ENCODE measurements around the gene FKRP. TPM values are rescaled to one million over a fixed set of nuclear protein-coding genes. Genes with fewer than 3 reads are reported as not detected.

Gene FKRP
- total RNA-seq, 5 donors from 2014 or later (not counting 1 experiment from before 2014, with no cell fraction given) = 17.8 to 35.3 (median 23.6) TPM

DNA sequence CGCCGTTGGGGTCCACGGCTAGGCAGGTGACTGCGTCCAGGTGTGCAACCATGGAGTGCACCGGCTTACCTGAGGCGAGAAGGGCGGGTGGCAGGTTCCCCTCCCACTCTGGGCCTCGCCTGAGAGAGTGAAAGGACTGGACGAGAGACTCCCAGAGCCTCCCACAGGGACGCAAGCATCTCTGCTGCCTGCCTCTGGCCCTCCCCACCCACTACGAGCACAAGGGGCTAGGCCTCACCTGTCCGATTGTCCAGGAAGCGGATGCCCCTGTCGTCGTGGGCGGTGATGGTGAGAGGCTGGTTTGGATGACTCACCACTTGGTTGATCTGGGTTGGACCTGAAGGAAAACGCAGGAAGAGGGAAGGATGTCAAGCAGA, 23.9 kb upstream of the FKRP start:
- Mint-ChIP-seq H3K4me3 (no peak overlapping the region), H3K4me1 (peaks cover 23 to 43% (median 27%) of the 10 kb centered on the region in 3 donors), H3K36me3 (peaks cover 22% of the 10 kb centered on the region), H3K9me3 (no peaks in the 10 kb centered on the region), H3K27me3 (no peaks in the 10 kb centered on the region), H3K27ac (peak overlapping the region in 1 of 2 donors; percentile 73)
- ChIA-PET CTCF (no interaction called here), POLR2A (no interaction called here)
- Histone ChIP-seq H3K4me1 (ENCODE audit: control insufficient read depth in 1 of 2, extremely low read depth in 1 of 2, insufficient read depth in 2 of 2, low read length in 2 of 2) (peaks cover 17 to 57% of the 10 kb centered on the region in 2 experiments), H3K27me3 (replicated peaks in 1 of 2; ENCODE audit: control insufficient read depth in 2 of 2, extremely low read depth in 1 of 2, insufficient read depth in 2 of 2, low read length in 1 of 2) (no peaks in the 10 kb centered on the region), H3K9me3 (no peaks in the 10 kb centered on the region), H3K4me3 (ENCODE audit: control insufficient read depth in 1 of 2, extremely low read depth in 1 of 2, low read length in 1 of 2) (no peak overlapping the region), H3K36me3 (ENCODE audit: control insufficient read depth in 2 of 2, extremely low read depth in 1 of 2, insufficient read depth in 1 of 2, low read length in 1 of 2) (peaks cover 29 to 61% of the 10 kb centered on the region in 2 donors), H3K27ac (ENCODE audit: low read length) (no peak overlapping the region)
- ATAC-seq (replicated peaks in 1 of 4) (no peak), DNase-seq (no peak)
- WGBS (ENCODE audit: insufficient coverage) = 88% methylated on average over 13 of the region's 17 CpGs

DNA sequence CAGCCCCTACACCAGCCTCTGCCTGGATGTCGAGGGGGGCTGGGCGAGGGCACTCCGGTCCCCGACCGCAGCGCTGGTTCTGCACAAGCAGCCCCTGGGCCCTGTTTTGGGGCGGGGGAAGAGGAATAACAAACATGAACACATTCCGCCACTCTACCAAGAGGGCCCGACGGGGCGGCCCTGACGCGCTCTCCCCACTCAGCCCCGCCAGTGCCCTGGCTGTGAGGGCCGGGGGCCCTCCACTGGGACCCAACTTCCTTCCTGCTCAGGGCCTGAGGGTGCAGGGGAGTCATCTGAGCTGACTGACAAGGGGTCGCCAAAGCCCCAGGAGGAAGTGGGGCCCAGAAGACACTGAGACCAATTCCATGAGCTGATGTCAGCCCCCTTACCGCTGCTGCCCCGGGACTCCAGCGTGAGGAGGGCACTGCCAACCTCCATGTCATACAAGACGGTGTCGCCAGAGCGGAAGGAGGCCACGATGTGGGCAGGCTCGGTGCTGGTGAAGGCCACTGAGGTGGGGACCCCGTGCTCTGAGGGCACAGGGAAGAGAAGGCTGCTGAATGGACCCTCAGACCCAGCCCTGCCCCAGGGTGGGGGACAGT, 23.3 kb upstream of the FKRP start:
- Histone ChIP-seq H3K27ac (ENCODE audit: low read length) (no peak overlapping the region), H3K27me3 (replicated peaks in 1 of 2; ENCODE audit: control insufficient read depth in 2 of 2, extremely low read depth in 1 of 2, insufficient read depth in 2 of 2, low read length in 1 of 2) (no peaks in the 10 kb centered on the region), H3K9me3 (no peaks in the 10 kb centered on the region), H3K4me3 (ENCODE audit: control insufficient read depth in 1 of 2, extremely low read depth in 1 of 2, low read length in 1 of 2) (no peak overlapping the region), H3K36me3 (ENCODE audit: control insufficient read depth in 2 of 2, extremely low read depth in 1 of 2, insufficient read depth in 1 of 2, low read length in 1 of 2) (peaks cover 29 to 66% of the 10 kb centered on the region in 2 donors), H3K4me1 (ENCODE audit: control insufficient read depth in 1 of 2, extremely low read depth in 1 of 2, insufficient read depth in 2 of 2, low read length in 2 of 2) (peaks cover 17 to 52% of the 10 kb centered on the region in 2 experiments)
- H3K4me3 Mint-ChIP-seq = no peak overlapping the region
- ATAC-seq (replicated peaks in 1 of 4) (no peak), DNase-seq (no peak)
- H3K9me3 Mint-ChIP-seq = no peaks in the 10 kb centered on the region
- H3K27ac Mint-ChIP-seq = no peak overlapping the region
- WGBS (ENCODE audit: insufficient coverage) = 72% methylated on average over 10 of the region's 25 CpGs
- ChIA-PET CTCF (no interaction called here), POLR2A (no interaction called here)
- H3K4me1 Mint-ChIP-seq = peaks cover 23 to 44% (median 27%) of the 10 kb centered on the region in 3 donors
- peaks cover 22% of the 10 kb centered on the region for H3K36me3 Mint-ChIP-seq
- H3K27me3 Mint-ChIP-seq = no peaks in the 10 kb centered on the region

DNA sequence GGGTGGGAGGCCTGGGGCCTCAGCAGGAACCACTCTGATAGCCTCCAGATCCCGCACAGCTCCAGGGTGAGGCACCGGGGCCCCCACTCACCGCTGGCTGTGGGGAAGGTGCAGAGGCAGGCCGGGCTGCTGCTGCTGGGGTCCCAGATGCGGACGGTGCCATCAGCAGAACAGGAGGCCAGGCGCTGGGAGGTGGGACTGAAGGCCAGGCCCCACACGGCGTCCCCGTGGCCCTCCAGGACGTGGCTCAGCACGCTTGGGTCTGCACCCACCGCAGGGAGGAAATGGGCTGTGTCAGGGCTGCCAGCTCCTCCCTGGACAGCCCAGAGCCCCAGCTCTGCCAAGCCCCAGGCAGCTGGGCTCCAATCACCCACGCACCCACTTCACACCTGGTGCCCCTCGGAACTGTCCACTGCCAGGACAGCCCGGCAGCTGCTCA, 22.8 kb upstream of the FKRP start:
- Mint-ChIP-seq H3K27me3 (no peaks in the 10 kb centered on the region), H3K4me3 (no peak overlapping the region), H3K9me3 (no peaks in the 10 kb centered on the region), H3K27ac (no peak overlapping the region), H3K4me1 (peaks cover 17 to 39% (median 22%) of the 10 kb centered on the region in 3 donors), H3K36me3 (peaks cover 22% of the 10 kb centered on the region)
- 62% methylated on average over 15 of the region's 16 CpGs for WGBS (ENCODE audit: insufficient coverage)
- no peaks in the 10 kb centered on the region for H3K27me3 ChIP-seq (replicated peaks in 1 of 2; ENCODE audit: control insufficient read depth in 2 of 2, extremely low read depth in 1 of 2, insufficient read depth in 2 of 2, low read length in 1 of 2)
- POLR2A ChIA-PET = interaction anchor here in 1 of 2 donors (0.8 kb wide), 1 partner anchor 9 kb away, joined by 3 read pairs; no protein-coding TSS in a partner anchor
- ATAC-seq (replicated peaks in 1 of 4) (no peak), DNase-seq (no peak)
- H3K4me3 ChIP-seq (ENCODE audit: control insufficient read depth in 1 of 2, extremely low read depth in 1 of 2, low read length in 1 of 2) = no peak overlapping the region
- peaks cover 12 to 50% of the 10 kb centered on the region in 2 experiments for H3K4me1 ChIP-seq (ENCODE audit: control insufficient read depth in 1 of 2, extremely low read depth in 1 of 2, insufficient read depth in 2 of 2, low read length in 2 of 2)
- no peak overlapping the region for H3K27ac ChIP-seq (ENCODE audit: low read length)
- H3K36me3 ChIP-seq (ENCODE audit: control insufficient read depth in 2 of 2, extremely low read depth in 1 of 2, insufficient read depth in 1 of 2, low read length in 1 of 2) = peaks cover 32 to 71% of the 10 kb centered on the region in 2 donors
- CTCF ChIA-PET = no interaction called here
- no peaks in the 10 kb centered on the region for H3K9me3 ChIP-seq

DNA sequence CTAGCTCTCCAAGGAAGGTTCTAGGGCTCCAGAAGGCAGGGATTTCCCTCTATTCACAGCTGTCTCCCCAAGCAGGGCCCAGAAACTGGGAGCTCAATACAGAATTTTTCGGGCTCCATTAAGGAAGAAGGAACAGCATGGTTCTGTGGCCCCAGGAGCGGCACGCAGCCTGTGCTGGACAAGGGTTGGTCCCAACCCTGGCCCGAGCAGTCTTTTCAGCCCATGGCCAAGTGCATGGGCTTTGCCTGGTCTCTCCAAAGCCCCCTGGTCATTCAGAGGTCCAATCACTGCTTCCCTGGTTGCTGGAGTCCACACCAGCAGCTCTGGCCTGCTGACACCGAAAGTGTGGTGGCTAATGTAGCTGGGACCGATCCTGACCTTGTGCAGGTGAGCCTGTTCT, 22.4 kb upstream of the FKRP start:
- ChIA-PET CTCF (interaction anchor here in 1 of 2 donors (0.9 kb wide), 1 partner anchor 30 kb away, joined by 3 read pairs; no protein-coding TSS in a partner anchor), POLR2A (interaction anchor here in 1 of 2 donors (0.8 kb wide), 1 partner anchor 10 kb away, joined by 3 read pairs; no protein-coding TSS in a partner anchor)
- ATAC-seq (replicated peaks in 1 of 4) = no peak
- no peaks in the 10 kb centered on the region for H3K9me3 Mint-ChIP-seq
- Histone ChIP-seq H3K4me3 (ENCODE audit: control insufficient read depth in 1 of 2, extremely low read depth in 1 of 2, low read length in 1 of 2) (no peak overlapping the region), H3K4me1 (ENCODE audit: control insufficient read depth in 1 of 2, extremely low read depth in 1 of 2, insufficient read depth in 2 of 2, low read length in 2 of 2) (peaks cover 8 to 50% of the 10 kb centered on the region in 2 experiments), H3K27me3 (replicated peaks in 1 of 2; ENCODE audit: control insufficient read depth in 2 of 2, extremely low read depth in 1 of 2, insufficient read depth in 2 of 2, low read length in 1 of 2) (no peaks in the 10 kb centered on the region), H3K9me3 (no peaks in the 10 kb centered on the region), H3K36me3 (ENCODE audit: control insufficient read depth in 2 of 2, extremely low read depth in 1 of 2, insufficient read depth in 1 of 2, low read length in 1 of 2) (peaks cover 34 to 76% of the 10 kb centered on the region in 2 donors), H3K27ac (ENCODE audit: low read length) (no peak overlapping the region)
- H3K4me1 Mint-ChIP-seq = peaks cover 14 to 36% (median 19%) of the 10 kb centered on the region in 3 donors
- DNase-seq = no peak
- H3K27me3 Mint-ChIP-seq = no peaks in the 10 kb centered on the region
- H3K27ac Mint-ChIP-seq = no peak overlapping the region
- H3K36me3 Mint-ChIP-seq = peaks cover 22% of the 10 kb centered on the region
- H3K4me3 Mint-ChIP-seq = no peak overlapping the region
- 97% methylated on average over 5 of the region's 6 CpGs for WGBS (ENCODE audit: insufficient coverage)

DNA sequence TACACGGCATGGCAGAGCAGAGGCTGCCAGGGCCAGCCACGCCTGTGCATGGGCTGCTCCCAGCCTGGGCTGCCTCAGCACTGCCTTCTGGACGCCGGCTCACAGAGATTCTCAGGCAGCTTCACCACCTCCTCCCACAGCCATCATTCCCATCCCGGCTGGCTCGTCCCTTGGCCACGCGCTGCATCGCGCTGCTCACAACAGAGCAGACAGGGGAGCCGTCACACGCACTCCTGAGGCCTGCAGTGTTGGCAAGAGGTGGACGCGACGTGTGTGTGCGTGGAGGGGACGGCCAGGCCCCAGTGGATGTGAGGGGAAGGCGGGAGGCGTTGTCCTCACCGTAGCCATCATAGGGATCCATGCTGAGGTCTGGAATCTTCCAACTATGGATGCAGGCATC, 21.4 kb upstream of the FKRP start:
- 93% methylated on average over 11 of the region's 20 CpGs for WGBS (ENCODE audit: insufficient coverage)
- H3K4me1 Mint-ChIP-seq = peaks cover 13 to 34% (median 16%) of the 10 kb centered on the region in 3 donors
- Histone ChIP-seq H3K4me3 (ENCODE audit: control insufficient read depth in 1 of 2, extremely low read depth in 1 of 2, low read length in 1 of 2) (no peak overlapping the region), H3K27ac (ENCODE audit: low read length) (no peak overlapping the region), H3K27me3 (replicated peaks in 1 of 2; ENCODE audit: control insufficient read depth in 2 of 2, extremely low read depth in 1 of 2, insufficient read depth in 2 of 2, low read length in 1 of 2) (no peaks in the 10 kb centered on the region), H3K36me3 (ENCODE audit: control insufficient read depth in 2 of 2, extremely low read depth in 1 of 2, insufficient read depth in 1 of 2, low read length in 1 of 2) (peaks cover 34 to 86% of the 10 kb centered on the region in 2 donors), H3K4me1 (ENCODE audit: control insufficient read depth in 1 of 2, extremely low read depth in 1 of 2, insufficient read depth in 2 of 2, low read length in 2 of 2) (peaks cover 4 to 46% of the 10 kb centered on the region in 2 experiments), H3K9me3 (no peaks in the 10 kb centered on the region)
- no peaks in the 10 kb centered on the region for H3K9me3 Mint-ChIP-seq
- no peak overlapping the region for H3K4me3 Mint-ChIP-seq
- DNase-seq = no peak
- POLR2A ChIA-PET = no interaction called here
- peaks cover 30% of the 10 kb centered on the region for H3K36me3 Mint-ChIP-seq
- no peak overlapping the region for H3K27ac Mint-ChIP-seq
- ATAC-seq (replicated peaks in 1 of 4) = no peak
- CTCF ChIA-PET = interaction anchor here in 1 of 2 donors (1.3 kb wide), 1 partner anchor 10 kb away, joined by 4 read pairs; no protein-coding TSS in a partner anchor
- no peaks in the 10 kb centered on the region for H3K27me3 Mint-ChIP-seq

DNA sequence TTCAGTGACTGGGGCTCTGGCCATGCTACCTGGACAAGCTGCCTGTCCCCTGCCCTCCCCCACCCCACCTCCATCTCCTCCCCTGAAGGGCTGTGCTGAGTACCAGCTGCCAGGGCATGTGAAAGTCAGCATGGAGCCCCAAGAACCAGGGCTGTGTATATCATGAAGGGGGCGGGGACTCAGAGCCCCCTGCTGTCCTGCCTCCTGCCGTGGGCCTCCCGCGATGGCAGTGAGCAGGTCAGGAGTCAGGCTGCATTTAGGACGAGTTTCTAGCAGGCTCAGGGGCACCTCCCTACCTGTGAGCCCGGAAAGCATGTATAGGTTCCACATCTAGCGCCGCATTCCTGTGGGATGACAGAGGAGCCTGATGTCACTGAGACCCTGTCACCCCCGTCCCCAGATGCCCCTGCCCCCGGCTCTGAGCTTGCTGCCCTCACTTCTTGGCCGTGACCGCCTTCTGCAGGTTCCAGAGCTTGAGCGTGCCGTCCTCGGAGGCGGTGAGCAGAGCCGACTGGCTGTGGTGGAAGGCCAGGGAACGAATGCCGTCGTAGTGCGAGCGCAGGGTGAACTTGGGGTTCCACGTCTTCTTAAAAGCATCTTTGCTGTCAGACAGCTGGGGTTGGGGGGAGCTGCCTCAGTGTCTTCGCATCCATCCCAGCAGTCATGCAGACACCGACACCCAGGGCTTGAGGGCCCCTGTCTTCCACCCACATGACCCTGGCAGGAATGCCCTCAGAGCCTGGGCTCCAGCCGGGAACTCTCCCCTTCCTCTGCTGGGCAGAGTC, 20.6 kb upstream of the FKRP start:
- Histone ChIP-seq H3K9me3 (no peaks in the 10 kb centered on the region), H3K27ac (ENCODE audit: low read length) (no peak overlapping the region), H3K36me3 (ENCODE audit: control insufficient read depth in 2 of 2, extremely low read depth in 1 of 2, insufficient read depth in 1 of 2, low read length in 1 of 2) (peaks cover 30 to 91% of the 10 kb centered on the region in 2 donors), H3K4me3 (ENCODE audit: control insufficient read depth in 1 of 2, extremely low read depth in 1 of 2, low read length in 1 of 2) (no peak overlapping the region), H3K27me3 (replicated peaks in 1 of 2; ENCODE audit: control insufficient read depth in 2 of 2, extremely low read depth in 1 of 2, insufficient read depth in 2 of 2, low read length in 1 of 2) (no peaks in the 10 kb centered on the region), H3K4me1 (ENCODE audit: control insufficient read depth in 1 of 2, extremely low read depth in 1 of 2, insufficient read depth in 2 of 2, low read length in 2 of 2) (peaks cover 4 to 39% of the 10 kb centered on the region in 2 experiments)
- H3K27me3 Mint-ChIP-seq = no peaks in the 10 kb centered on the region
- H3K4me3 Mint-ChIP-seq = no peak overlapping the region
- H3K9me3 Mint-ChIP-seq = no peaks in the 10 kb centered on the region
- peaks cover 30% of the 10 kb centered on the region for H3K36me3 Mint-ChIP-seq
- POLR2A ChIA-PET = no interaction called here
- H3K27ac Mint-ChIP-seq = no peak overlapping the region
- CTCF ChIA-PET = interaction anchor here (0.6 to 1.3 kb wide), 2 partner anchors 9 to 11 kb away, joined by 4 read pairs; no protein-coding TSS in a partner anchor
- H3K4me1 Mint-ChIP-seq = peaks cover 10 to 32% (median 14%) of the 10 kb centered on the region in 3 donors
- no peak for DNase-seq
- WGBS (ENCODE audit: insufficient coverage) = 95% methylated on average over 22 of the region's 26 CpGs
- no peak for ATAC-seq (replicated peaks in 1 of 4)

All from T-cell (primary cell).